Measurements from ENCODE around the gene PPP1R9B. TPM values are rescaled to one million over a fixed set of nuclear protein-coding genes. Genes with fewer than 3 reads are reported as not detected.

PPP1R9B gene
- total RNA-seq, 1 experiment from 2014 or later: 112 TPM

DNA sequence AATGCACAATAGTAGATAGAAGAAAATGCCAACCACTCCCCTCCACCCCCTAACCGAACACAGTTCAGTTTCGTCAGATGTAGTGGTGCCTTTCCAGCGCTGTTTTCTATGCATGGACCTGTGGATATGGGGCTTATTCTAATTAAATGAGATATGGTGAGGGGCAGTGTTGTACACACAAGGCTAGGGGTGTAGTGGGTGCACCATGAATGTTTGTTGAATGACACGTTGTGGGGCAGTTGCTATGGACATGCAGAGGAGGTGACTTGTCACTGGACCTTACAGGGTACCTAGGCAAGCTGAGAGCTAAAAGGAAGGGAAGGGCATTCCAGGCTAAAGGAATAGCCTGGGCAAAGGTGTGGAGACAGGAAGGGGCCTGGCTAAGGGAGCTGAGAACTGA, 51.9 kb downstream of the PPP1R9B start:
- H2AFZ ChIP-seq (ENCODE audit: low read depth, low read length, poor library complexity, severe bottlenecking): no peak overlapping the region
- POLR2A ChIA-PET: no interaction called here
- peaks cover 44 to 59% of the 10 kb centered on the region in 2 experiments for H3K4me1 ChIP-seq (ENCODE audit: control insufficient read depth in 1 of 2, insufficient read depth in 2 of 2, low read length in 2 of 2)
- no peaks in the 10 kb centered on the region for H3K9me3 ChIP-seq (ENCODE audit: control insufficient read depth in 1 of 2, insufficient read depth in 1 of 2, low read depth in 1 of 2, low read length in 2 of 2)
- H3K27me3 ChIP-seq (ENCODE audit: insufficient read depth, low read length): no peaks in the 10 kb centered on the region
- no peak overlapping the region for H3K4me3 ChIP-seq (replicated peaks in 1 of 2; ENCODE audit: low read depth in 1 of 2, low read length in 2 of 2)
- no TSS peak for BruUV-seq (replicated peaks)
- CTCF ChIA-PET: interaction anchor here (0.9 kb wide), 1 partner anchor 16 kb away, joined by 3 read pairs; no protein-coding TSS in a partner anchor
- H4K20me1 ChIP-seq (ENCODE audit: insufficient read depth): no peaks in the 10 kb centered on the region
- H3K9ac ChIP-seq (ENCODE audit: low read length): no peak overlapping the region
- H3K9me2 ChIP-seq (ENCODE audit: insufficient read depth): no peaks in the 10 kb centered on the region
- DNase-seq (ENCODE audit: low read depth, low spot score) (no peak), ATAC-seq (no peak)
- intact Hi-C loops (cut with micrococcal nuclease): no loop called here
- H3K4me2 ChIP-seq (ENCODE audit: low read length): no peak overlapping the region
- no peak overlapping the region for H3K27ac ChIP-seq (ENCODE audit: low read depth, low read length)
- no peak for TF ChIP-seq CEBPB (IDR thresholded peaks at IDR 0.05; ENCODE audit: low read depth)
- no peak for TF ChIP-seq EGR1 (IDR thresholded peaks at IDR 0.05; ENCODE audit: low read depth)
- peaks cover 0 to 7% of the 10 kb centered on the region in 2 experiments; a peak in 2 of 4 replicates for H3K36me3 ChIP-seq (ENCODE audit: control insufficient read depth in 1 of 2, insufficient read depth in 2 of 2, low read length in 2 of 2)
- RAD21 ChIA-PET (ENCODE audit: low non-redundant PET in 1 of 2, low total read pairs in 2 of 2, uncharacterized antibody in 2 of 2, unreplicated experiment in 2 of 2): no interaction called here
- H3K79me2 ChIP-seq (ENCODE audit: insufficient read depth, low read length): 0 out of 2 replicates have a peak, but pooled peaks cover 6% of the 10 kb centered on the region

GRCh38 chr17:50097926-50098325, 52.6 kb downstream of the PPP1R9B start:
- Histone ChIP-seq H2AFZ (ENCODE audit: low read depth, low read length, poor library complexity, severe bottlenecking) (no peak overlapping the region), H3K79me2 (ENCODE audit: insufficient read depth, low read length) (0 out of 2 replicates have a peak, but pooled peaks cover 6% of the 10 kb centered on the region), H3K4me2 (ENCODE audit: low read length) (no peak overlapping the region), H4K20me1 (ENCODE audit: insufficient read depth) (no peaks in the 10 kb centered on the region), H3K36me3 (ENCODE audit: control insufficient read depth in 1 of 2, insufficient read depth in 2 of 2, low read length in 2 of 2) (peaks cover 0 to 7% of the 10 kb centered on the region in 2 experiments; a peak in 2 of 4 replicates), H3K9me3 (ENCODE audit: control insufficient read depth in 1 of 2, insufficient read depth in 1 of 2, low read depth in 1 of 2, low read length in 2 of 2) (no peaks in the 10 kb centered on the region), H3K9me2 (ENCODE audit: insufficient read depth) (no peaks in the 10 kb centered on the region), H3K27me3 (ENCODE audit: insufficient read depth, low read length) (no peaks in the 10 kb centered on the region), H3K4me3 (replicated peaks in 1 of 2; ENCODE audit: low read depth in 1 of 2, low read length in 2 of 2) (no peak overlapping the region), H3K27ac (ENCODE audit: low read depth, low read length) (no peak overlapping the region), H3K9ac (ENCODE audit: low read length) (no peak overlapping the region), H3K4me1 (ENCODE audit: control insufficient read depth in 1 of 2, insufficient read depth in 2 of 2, low read length in 2 of 2) (peaks cover 44 to 65% of the 10 kb centered on the region in 2 experiments)
- ATAC-seq (no peak), DNase-seq (ENCODE audit: low read depth, low spot score) (no peak)
- ChIA-PET POLR2A (no interaction called here), CTCF (interaction anchor here (0.9 kb wide), 1 partner anchor 17 kb away, joined by 3 read pairs; no protein-coding TSS in a partner anchor), RAD21 (ENCODE audit: low non-redundant PET in 1 of 2, low total read pairs in 2 of 2, uncharacterized antibody in 2 of 2, unreplicated experiment in 2 of 2) (no interaction called here)
- intact Hi-C loops (cut with micrococcal nuclease): no loop called here
- BruUV-seq (replicated peaks): no TSS peak
- TF ChIP-seq JUND (IDR thresholded peaks at IDR 0.05) (no peak), POLR2AphosphoS5 (IDR thresholded peaks at IDR 0.05; ENCODE audit: low read depth, low read length) (no peak), ZFX (IDR thresholded peaks at IDR 0.05) (no peak), EZH2 (IDR thresholded peaks at IDR 0.05) (no peak), SP1 (IDR thresholded peaks at IDR 0.05; ENCODE audit: low read depth) (no peak)

Measured in HCT116 (cell line).